GM21381 (cell line): Measurements from ENCODE around the gene MAPT.

ENCODE experiments used
- ATAC-seq: cut with Tn5 transposase; IDR thresholded peaks from one replicate; pipeline ENCODE4 v1.9.1; 2021; ENCODE audit warnings: mild to moderate bottlenecking, moderate library complexity; ENCODE audit not compliant: unreplicated experiment

The MAPT gene

GRCh38 chr17:45894022-45894784 is at the start of gene MAPT:
MAPT (plus strand) TSS chr17:45894554; CDS start chr17:45962338, 67,784 bp downstream.
- peak; percentile 88 for ATAC-seq

DNA sequence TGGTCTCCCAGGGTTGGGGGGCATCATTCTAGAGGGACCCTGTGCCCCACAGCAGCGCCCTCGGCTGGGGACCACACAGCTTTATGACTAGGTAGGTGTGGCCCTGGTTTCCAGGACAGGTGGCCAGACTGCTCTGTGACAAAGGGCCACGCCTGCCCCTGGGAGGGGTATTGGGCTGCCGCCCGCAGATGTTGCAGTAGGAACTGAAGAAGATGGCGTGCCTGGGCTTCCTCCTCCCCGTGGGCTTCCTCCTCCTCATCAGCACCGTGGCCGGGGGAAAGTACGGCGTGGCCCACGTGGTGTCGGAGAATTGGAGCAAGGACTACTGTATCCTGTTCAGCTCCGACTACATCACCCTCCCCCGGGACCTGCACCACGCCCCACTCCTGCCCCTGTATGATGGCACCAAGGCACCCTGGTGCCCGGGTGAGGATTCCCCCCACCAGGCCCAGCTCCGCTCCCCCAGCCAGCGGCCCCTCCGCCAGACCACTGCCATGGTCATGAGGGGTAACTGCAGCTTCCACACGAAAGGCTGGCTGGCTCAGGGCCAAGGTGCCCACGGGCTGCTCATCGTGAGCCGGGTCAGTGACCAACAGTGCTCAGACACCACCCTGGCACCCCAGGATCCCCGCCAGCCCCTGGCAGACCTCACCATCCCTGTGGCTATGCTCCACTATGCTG is 49.5 kb upstream of the MAPT start, which contains the start of gene SPPL2C:
Gene SPPL2C (plus strand): TSS at position 187 of the 681 bp plus-strand sequence. CDS start 26 bp downstream, at position 213.
- no peak for ATAC-seq

GRCh38 chr17:45845376-45846185 is 48.8 kb upstream of the MAPT start:
- no peak for ATAC-seq

GRCh38 chr17:45846223-45846622 is 48.1 kb upstream of the MAPT start:
- no peak for ATAC-seq

- no peak for ATAC-seq
Observed at GRCh38 chr17:45846646-45847045, 47.7 kb upstream of the MAPT start.

DNA sequence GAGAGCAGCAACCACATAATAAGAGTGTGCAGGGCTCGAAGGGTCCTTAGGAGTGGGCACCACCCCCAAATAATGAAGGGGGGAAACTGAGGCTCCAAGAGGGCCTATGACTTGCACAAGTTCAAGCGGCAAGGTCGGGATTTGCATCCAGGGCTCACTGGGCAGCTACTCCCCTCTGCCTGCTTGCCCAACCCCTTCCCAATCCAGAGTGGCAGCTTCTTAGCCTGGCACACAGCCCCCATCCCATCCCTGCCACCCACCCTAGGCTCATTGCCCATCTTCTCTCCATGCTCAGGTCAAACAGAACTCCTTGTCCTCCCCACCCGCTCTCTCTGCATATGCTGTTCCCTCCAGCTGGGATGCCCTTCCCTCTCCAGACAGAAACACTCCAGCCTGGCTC is 47.3 kb upstream of the MAPT start:
- no peak for ATAC-seq

DNA sequence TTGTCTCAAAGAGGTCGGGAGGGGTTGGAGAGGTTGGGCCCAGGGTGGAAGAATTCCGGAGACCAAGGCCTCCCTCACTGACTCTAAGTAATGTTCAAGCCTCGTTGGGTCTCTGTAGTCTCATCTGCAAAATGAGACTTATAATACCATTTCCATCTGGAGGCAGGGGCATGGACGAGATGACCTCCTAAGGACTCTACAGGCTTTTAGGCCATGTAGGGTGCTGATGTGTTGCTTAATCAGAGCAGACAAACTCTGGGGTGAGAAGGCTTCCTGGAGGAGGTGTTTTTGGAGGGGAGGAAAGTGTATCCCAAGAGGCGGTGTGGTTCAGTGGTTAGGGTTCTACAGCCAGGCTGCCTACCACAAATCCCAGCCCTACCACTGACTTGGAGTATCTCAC is 46.6 kb upstream of the MAPT start:
- no peak for ATAC-seq

DNA sequence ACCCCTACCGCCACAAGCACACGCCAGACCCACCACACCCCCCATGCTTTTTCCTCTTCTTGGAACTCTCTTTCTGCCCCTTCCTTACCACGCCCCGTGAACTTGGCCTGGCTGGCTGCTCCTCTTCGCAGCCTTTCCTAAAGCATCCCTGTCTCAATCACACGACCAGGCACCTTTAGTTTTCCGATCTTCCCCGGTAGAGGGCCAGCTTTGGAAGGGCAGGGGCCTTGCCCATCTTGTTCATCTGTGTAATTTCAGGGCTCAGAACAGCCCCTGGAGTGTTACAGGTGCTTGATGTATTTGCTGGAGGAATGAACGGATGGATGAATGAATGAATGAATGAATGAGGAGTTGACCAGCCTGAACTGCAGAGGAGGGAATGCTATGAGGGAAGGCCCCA is 45.9 kb upstream of the MAPT start:
- no peak for ATAC-seq

DNA sequence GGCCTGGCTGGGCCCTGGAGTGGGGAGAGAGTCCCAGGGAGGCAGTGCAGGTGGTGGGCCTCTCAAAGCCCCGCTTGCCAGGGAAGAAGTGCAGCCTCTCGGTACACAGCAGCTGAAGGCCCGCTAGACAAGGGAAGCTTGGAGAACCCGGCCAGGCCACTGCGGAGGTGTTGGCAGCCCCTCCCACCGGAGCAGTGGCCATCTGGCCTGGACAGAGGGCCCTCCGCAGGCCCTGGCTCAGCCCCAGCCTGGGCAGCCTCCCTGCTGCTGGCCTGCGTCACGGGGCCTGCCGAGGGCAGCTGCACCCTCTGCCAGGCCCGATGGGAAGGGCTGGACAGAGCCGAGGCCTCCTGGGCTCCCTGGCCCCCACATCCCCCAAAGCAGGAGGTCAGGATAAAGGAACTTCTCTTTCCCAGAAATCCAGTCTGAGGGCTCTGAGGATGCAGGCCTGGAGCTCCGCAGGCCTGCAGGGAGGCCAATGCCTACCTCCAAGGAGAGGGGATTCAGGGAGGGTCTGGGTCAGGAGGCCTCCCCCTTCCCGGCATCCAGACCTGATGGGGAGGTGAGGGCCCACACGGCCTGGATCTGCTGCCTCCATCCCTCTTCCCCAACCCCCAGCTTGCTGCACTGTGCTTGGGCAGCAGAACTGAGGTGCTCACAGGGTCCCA is 45.4 kb upstream of the MAPT start:
- ATAC-seq = no peak

DNA sequence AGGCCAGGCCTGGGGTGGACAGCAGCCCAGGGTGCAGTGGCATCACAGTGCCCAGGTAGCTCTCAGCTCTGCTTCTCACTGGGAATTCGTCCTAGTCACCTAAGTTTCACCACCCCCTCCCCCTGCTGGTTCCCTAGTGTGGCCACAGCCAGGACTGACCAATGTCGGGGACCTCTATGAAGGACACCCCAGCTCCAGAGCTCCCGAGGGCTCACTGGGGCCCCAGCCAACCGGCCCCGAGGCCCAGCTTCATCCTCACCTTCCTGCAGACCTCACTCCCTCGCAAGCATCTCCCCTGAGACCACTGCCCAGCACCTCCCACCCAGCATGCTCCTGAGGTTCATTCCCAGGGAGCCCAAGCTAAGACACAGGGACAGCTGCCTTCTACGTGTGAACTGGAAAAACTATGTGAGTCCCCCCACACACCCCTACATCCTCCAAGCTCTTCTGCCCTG is 44.8 kb upstream of the MAPT start:
- ATAC-seq = no peak

DNA sequence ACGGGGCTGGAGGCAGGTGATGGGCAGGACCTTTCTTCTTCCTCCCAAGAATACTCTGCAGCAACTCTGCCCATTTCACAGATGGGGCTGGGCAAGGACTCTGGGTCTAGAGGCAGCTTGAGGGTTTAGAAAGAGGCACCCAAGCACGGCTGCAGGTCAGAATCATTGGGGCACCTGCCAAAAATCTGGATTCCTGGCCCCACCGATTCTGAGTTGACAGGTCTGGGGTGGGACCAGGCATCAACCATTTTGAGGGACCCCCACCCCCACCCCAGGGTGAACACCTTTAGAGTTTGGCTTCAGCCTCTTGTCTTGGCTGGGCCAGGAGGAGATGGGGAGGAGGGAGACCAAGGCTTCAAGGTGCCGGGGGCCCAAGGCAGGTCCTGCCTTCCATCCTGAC is 44.3 kb upstream of the MAPT start:
- no peak for ATAC-seq

GRCh38 chr17:45850468-45850867 is 43.9 kb upstream of the MAPT start:
- no peak for ATAC-seq

GRCh38 chr17:45851022-45851421 is 43.3 kb upstream of the MAPT start:
- no peak for ATAC-seq

GRCh38 chr17:45851464-45851863 is 42.9 kb upstream of the MAPT start:
- ATAC-seq = no peak

DNA sequence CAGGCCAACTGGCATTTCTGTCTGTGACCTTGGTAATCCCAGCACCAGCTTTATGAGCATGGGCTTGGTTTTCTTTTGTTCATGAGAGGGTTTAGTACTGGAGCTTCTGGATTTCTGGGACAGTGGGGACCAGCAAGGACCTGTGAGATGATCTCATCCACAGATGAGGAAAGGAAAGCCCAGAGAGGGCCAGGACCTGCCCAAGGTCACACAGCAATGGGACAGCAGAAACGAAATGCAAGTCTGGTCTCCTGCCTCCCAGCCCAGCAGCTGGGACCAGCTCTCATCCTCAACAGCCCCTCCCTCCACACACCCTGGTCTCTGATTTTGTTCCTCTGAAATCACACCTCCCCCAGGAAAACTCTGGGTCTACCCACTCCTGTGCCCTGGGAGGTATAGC is 42.5 kb upstream of the MAPT start:
- ATAC-seq = no peak

DNA sequence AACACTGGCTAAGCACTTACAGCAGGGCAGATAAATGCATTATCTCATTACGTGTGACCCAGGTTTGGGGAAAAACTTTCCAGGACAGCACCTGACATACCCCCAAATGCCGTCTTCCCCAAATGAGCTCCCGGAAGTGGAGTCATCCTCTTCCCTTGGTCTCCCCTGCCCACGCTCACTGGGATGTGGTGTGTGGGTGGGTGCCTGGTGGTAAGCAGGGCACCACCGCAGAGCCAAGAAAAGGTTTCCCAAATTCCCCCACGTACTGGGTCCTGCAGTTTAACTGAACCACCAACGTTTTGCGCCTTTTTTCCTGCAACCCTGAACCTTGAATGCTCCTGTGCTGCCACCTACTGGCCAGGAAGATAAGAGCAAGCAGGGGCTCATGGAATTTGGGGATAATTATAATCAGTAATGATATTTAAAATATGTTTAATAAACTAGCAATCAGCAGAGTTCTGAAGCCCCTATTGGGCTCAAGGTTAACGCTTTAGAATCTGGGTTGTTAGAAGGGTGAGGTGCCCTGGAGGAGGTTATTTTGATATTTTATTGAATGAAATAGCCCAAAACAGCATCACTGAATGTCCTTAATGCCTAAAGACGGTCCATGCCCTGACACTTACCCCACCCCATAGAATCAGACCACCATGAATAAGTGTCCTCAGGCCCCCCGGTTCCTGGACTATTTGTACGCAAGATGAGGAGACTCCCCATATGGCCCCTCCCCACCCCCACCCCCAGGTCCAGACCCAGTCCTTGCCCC is 41.6 kb upstream of the MAPT start:
- no peak for ATAC-seq

DNA sequence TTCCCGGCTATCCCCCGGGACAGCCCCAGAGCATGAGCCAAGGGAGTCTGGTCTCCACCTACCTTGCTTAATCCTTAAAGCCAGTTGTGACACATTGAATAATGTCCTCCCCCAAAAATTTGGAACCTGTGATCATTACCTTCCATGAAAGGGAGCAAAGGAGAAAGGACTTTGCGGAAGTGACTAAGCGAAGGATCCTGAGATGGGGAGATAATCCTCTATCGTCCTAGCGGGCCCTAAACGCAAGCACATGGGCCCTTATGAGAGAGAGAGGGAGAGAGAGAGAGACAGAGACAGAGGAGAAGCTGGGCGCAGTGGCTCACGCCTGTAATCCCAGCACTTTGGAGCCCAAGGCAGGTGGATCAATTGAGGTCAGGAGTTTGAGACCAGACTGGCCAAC is 40.1 kb upstream of the MAPT start:
- ATAC-seq = no peak

DNA sequence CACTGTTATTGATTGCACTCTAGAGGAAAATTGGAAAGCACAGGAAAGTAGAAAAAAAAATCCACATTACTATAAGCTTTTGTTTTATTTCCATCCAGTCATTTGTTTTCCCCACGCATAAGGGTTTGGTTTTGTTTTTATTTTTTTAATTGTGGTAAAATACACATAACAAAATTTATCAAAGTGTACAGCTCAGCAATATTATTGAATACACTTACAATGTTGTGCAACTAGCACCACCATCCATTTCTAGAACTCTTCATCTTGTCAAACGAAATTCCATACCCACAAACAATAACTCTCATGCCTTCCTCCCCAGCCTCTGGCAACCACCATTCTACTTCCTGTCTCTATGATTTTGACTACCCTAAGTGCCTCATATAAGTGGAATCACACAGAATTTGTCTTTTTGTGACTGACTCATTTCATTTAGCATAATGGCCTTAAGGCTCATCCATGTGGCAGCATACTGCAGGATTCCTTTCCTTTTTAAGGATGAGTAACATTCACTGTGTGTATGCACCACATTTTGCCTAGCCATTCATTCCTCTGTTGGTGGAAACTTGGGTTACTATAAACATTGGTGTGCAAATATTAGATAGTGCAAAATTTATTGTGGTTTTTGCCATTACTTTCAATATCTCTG is 38.5 kb upstream of the MAPT start:
- no peak for ATAC-seq

DNA sequence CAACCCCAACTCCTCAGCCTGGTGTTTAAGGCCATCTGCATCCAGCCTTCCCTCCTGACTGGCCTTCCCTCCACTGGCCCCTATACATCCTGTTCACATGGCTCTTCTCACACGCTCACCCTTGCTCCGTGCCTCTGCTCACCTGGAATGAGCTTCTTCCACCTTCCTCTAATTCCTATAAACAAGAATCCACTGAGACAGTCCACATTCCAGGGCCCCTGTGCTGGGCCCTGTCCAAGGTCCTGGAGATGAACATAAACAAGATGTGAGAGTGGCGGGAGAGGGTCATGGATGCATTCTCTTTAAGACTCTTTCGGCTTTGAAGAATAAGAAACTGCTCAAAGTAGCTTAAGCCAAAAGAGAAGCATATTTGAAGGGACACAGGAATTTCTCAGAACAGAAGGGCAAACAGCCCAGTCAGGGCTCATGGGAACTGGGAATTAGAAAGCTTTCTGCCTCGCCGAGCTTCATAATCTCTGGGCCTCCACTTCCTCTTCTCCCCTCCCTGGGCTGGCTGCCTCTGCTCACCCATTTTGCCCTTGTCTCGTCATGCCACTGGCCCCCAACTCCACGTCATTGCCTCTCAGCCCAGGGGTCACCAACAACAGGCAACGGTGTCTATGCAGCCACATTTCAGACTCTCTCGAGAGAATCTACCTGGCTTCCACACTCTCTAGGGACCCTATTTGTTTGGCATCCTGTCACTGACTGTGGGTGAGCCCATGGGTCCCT is 36.2 kb upstream of the MAPT start:
- no peak for ATAC-seq
